ENCODE results near the gene SPEN. TPM values are rescaled to one million over a fixed set of nuclear protein-coding genes. Genes with fewer than 3 reads are reported as not detected.

SPEN gene
- total and polyA plus RNA-seq, 10 of the 15 experiments (the other 5 are each of a cell fraction or from before 2014, with no cell fraction given), result 5.2 to 58.7 (median 20.1) TPM

DNA sequence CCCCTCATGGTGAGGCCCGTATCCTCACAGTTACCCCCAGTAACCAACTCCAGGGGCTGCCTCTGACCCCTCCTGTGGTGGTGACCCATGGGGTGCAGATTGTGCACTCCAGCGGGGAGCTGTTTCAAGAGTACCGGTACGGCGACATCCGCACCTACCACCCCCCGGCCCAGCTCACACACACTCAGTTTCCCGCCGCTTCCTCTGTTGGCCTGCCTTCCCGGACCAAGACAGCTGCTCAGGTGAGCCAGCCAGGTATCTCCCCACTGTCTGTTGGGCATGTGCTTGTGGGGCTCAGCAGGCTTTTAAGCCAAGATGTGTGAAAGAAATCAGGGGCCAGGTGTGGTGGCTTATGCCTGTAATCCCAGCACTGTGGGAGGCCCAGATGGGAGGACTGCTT, 88.5 kb downstream of the SPEN start (continued):
- TF ChIP-seq, protein P1, sequence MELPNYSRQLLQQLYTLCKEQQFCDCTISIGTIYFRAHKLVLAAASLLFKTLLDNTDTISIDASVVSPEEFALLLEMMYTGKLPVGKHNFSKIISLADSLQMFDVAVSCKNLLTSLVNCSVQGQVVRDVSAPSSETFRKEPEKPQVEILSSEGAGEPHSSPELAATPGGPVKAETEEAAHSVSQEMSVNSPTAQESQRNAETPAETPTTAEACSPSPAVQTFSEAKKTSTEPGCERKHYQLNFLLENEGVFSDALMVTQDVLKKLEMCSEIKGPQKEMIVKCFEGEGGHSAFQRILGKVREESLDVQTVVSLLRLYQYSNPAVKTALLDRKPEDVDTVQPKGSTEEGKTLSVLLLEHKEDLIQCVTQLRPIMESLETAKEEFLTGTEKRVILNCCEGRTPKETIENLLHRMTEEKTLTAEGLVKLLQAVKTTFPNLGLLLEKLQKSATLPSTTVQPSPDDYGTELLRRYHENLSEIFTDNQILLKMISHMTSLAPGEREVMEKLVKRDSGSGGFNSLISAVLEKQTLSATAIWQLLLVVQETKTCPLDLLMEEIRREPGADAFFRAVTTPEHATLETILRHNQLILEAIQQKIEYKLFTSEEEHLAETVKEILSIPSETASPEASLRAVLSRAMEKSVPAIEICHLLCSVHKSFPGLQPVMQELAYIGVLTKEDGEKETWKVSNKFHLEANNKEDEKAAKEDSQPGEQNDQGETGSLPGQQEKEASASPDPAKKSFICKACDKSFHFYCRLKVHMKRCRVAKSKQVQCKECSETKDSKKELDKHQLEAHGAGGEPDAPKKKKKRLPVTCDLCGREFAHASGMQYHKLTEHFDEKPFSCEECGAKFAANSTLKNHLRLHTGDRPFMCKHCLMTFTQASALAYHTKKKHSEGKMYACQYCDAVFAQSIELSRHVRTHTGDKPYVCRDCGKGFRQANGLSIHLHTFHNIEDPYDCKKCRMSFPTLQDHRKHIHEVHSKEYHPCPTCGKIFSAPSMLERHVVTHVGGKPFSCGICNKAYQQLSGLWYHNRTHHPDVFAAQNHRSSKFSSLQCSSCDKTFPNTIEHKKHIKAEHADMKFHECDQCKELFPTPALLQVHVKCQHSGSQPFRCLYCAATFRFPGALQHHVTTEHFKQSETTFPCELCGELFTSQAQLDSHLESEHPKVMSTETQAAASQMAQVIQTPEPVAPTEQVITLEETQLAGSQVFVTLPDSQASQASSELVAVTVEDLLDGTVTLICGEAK (IDR thresholded peaks at IDR 0.05; ENCODE audit: borderline replicate concordance), result no peak
- no peak for TF ChIP-seq STAT1 (conservative IDR thresholded peaks at IDR 0.05)
- TF ChIP-seq, protein P2, sequence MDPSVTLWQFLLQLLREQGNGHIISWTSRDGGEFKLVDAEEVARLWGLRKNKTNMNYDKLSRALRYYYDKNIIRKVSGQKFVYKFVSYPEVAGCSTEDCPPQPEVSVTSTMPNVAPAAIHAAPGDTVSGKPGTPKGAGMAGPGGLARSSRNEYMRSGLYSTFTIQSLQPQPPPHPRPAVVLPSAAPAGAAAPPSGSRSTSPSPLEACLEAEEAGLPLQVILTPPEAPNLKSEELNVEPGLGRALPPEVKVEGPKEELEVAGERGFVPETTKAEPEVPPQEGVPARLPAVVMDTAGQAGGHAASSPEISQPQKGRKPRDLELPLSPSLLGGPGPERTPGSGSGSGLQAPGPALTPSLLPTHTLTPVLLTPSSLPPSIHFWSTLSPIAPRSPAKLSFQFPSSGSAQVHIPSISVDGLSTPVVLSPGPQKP (IDR thresholded peaks at IDR 0.05; ENCODE audit: low read depth, low read length), result no peak
- no peak for TF ChIP-seq ZBED1 (IDR thresholded peaks at IDR 0.05; ENCODE audit: borderline replicate concordance)
- TF ChIP-seq, protein P3, sequence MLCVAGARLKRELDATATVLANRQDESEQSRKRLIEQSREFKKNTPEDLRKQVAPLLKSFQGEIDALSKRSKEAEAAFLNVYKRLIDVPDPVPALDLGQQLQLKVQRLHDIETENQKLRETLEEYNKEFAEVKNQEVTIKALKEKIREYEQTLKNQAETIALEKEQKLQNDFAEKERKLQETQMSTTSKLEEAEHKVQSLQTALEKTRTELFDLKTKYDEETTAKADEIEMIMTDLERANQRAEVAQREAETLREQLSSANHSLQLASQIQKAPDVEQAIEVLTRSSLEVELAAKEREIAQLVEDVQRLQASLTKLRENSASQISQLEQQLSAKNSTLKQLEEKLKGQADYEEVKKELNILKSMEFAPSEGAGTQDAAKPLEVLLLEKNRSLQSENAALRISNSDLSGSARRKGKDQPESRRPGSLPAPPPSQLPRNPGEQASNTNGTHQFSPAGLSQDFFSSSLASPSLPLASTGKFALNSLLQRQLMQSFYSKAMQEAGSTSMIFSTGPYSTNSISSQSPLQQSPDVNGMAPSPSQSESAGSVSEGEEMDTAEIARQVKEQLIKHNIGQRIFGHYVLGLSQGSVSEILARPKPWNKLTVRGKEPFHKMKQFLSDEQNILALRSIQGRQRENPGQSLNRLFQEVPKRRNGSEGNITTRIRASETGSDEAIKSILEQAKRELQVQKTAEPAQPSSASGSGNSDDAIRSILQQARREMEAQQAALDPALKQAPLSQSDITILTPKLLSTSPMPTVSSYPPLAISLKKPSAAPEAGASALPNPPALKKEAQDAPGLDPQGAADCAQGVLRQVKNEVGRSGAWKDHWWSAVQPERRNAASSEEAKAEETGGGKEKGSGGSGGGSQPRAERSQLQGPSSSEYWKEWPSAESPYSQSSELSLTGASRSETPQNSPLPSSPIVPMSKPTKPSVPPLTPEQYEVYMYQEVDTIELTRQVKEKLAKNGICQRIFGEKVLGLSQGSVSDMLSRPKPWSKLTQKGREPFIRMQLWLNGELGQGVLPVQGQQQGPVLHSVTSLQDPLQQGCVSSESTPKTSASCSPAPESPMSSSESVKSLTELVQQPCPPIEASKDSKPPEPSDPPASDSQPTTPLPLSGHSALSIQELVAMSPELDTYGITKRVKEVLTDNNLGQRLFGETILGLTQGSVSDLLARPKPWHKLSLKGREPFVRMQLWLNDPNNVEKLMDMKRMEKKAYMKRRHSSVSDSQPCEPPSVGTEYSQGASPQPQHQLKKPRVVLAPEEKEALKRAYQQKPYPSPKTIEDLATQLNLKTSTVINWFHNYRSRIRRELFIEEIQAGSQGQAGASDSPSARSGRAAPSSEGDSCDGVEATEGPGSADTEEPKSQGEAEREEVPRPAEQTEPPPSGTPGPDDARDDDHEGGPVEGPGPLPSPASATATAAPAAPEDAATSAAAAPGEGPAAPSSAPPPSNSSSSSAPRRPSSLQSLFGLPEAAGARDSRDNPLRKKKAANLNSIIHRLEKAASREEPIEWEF (IDR thresholded peaks at IDR 0.05; ENCODE audit: insufficient replicate concordance, low read depth, low read length), result no peak
- TF ChIP-seq WRNIP1 (IDR thresholded peaks at IDR 0.05; ENCODE audit: borderline replicate concordance, low read depth, low read length), result no peak
- TF ChIP-seq CREB1 (IDR thresholded peaks at IDR 0.05; ENCODE audit: low read depth), result no peak
- no peak for TF ChIP-seq RUNX3 (IDR thresholded peaks at IDR 0.05; ENCODE audit: low read length)
- TF ChIP-seq, protein P4, sequence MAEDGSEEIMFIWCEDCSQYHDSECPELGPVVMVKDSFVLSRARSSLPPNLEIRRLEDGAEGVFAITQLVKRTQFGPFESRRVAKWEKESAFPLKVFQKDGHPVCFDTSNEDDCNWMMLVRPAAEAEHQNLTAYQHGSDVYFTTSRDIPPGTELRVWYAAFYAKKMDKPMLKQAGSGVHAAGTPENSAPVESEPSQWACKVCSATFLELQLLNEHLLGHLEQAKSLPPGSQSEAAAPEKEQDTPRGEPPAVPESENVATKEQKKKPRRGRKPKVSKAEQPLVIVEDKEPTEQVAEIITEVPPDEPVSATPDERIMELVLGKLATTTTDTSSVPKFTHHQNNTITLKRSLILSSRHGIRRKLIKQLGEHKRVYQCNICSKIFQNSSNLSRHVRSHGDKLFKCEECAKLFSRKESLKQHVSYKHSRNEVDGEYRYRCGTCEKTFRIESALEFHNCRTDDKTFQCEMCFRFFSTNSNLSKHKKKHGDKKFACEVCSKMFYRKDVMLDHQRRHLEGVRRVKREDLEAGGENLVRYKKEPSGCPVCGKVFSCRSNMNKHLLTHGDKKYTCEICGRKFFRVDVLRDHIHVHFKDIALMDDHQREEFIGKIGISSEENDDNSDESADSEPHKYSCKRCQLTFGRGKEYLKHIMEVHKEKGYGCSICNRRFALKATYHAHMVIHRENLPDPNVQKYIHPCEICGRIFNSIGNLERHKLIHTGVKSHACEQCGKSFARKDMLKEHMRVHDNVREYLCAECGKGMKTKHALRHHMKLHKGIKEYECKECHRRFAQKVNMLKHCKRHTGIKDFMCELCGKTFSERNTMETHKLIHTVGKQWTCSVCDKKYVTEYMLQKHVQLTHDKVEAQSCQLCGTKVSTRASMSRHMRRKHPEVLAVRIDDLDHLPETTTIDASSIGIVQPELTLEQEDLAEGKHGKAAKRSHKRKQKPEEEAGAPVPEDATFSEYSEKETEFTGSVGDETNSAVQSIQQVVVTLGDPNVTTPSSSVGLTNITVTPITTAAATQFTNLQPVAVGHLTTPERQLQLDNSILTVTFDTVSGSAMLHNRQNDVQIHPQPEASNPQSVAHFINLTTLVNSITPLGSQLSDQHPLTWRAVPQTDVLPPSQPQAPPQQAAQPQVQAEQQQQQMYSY (CRISPR knock-in tag; IDR thresholded peaks at IDR 0.05), result no peak
- no peak for TF ChIP-seq YBX1 (IDR thresholded peaks at IDR 0.05)
